HepG2 (cell line): Measurements from ENCODE around the gene PGAP1. TPM values are rescaled to one million over a fixed set of nuclear protein-coding genes. Genes with fewer than 3 reads are reported as not detected.

ENCODE experiments used
- ATAC-seq: fragments of 200-7000 bp; cut with Tn5 transposase; 3 replicates; pipeline ENCODE4 v1.9.1; 2020; ENCODE audit warnings: mild to moderate bottlenecking, moderate library complexity
- BruUV-seq: library from RNA; stranded (reverse); fragments of 400-500 nt; replicated peaks from 2 replicates; lab custom pipeline; 2021; lab: Mats Ljungman, UMichigan
- CTCF ChIA-PET: fragments of 300-600 bp; formaldehyde crosslinking; extraction: SDS; loops from one replicate; lab custom pipeline; 2021; ENCODE audit warnings: low total read pairs, inconsistent platforms, low intra/inter-chr PET ratio; lab: Yijun Ruan, JAX
- POLR2A ChIA-PET: fragments of 350-600 bp; sonication (Branson Sonifier 250); formaldehyde crosslinking; loops from one replicate; lab custom pipeline; 2020; ENCODE audit warnings: antibody characterized with exemption, inconsistent platforms; lab: Yijun Ruan, JAX
- DNase-seq: peaks from one replicate; pipeline ENCODE4 v3.0.0-alpha.2; 2015; ENCODE audit warnings: low spot score
- FAIRE-seq: peaks from 3 replicates; lab custom pipeline; 2011; peaks lifted over from hg19 to GRCh38; lab: Jason Lieb, UNC
- H2AFZ ChIP-seq: one replicate; pipeline ENCODE4 v1.6.1; 2011; ENCODE audit warnings: low read length, inconsistent platforms
- H3K27ac ChIP-seq: fragments of 300-600 bp; 3 replicates; pipeline ENCODE4 v1.8.0; 2011; ENCODE audit warnings: mixed run types, mild to moderate bottlenecking, mixed read lengths, low read length, inconsistent platforms; ENCODE audit not compliant: insufficient read depth; ENCODE audit errors: extremely low read length
- H3K27me3 ChIP-seq, 2 experiments: fragments of 200-600 bp in 1 of 2; 2 replicates in 1 of 2; 3 replicates in 1 of 2; pipeline versions ENCODE4 v1.6.0 to v1.8.0; 2011; ENCODE audit warnings: low read length in 2 of 2, mild to moderate bottlenecking in 2 of 2, moderate library complexity in 2 of 2, inconsistent platforms in 1 of 2; ENCODE audit not compliant: insufficient read depth in 2 of 2, control insufficient read depth in 1 of 2
- H3K36me3 ChIP-seq, 2 experiments: fragments of 200-600 bp in 1 of 2; replicated peaks in 1 of 2; 2 replicates in 1 of 2; 3 replicates in 1 of 2; pipeline versions ENCODE4 v1.5.1 to v1.8.0; 2011; ENCODE audit warnings: low read length in 2 of 2, inconsistent platforms in 1 of 2; ENCODE audit not compliant: insufficient read depth in 2 of 2, control insufficient read depth in 1 of 2
- H3K4me1 ChIP-seq: 2 replicates; pipeline ENCODE4 v1.5.1; 2012; ENCODE audit warnings: low read length, inconsistent platforms; ENCODE audit not compliant: insufficient read depth
- H3K4me2 ChIP-seq: 2 replicates; pipeline ENCODE4 v1.6.0; 2011; ENCODE audit warnings: low read depth, low read length, inconsistent platforms
- H3K4me3 ChIP-seq, 3 experiments: fragments of 200-600 bp in 1 of 3; sonication (generic), shearing (Covaris generic) in 1 of 3; replicated peaks in 1 of 3; 2 replicates each; pipeline ENCODE4 v1.5.1; 2011 to 2016; ENCODE audit warnings: low read length in 3 of 3, inconsistent platforms in 2 of 3, low read depth in 2 of 3, mild to moderate bottlenecking in 2 of 3, control low read depth in 1 of 3, mixed read lengths in 1 of 3; ENCODE audit not compliant: insufficient read depth in 1 of 3
- H3K79me2 ChIP-seq: one replicate; pipeline ENCODE4 v1.6.1; 2011; ENCODE audit warnings: low read length, inconsistent platforms; ENCODE audit not compliant: insufficient read depth
- H3K9ac ChIP-seq: 2 replicates; pipeline ENCODE4 v1.6.0; 2011; ENCODE audit warnings: mild to moderate bottlenecking, low read depth, low read length, inconsistent platforms; ENCODE audit not compliant: insufficient read depth
- H3K9me3 ChIP-seq: 2 replicates; pipeline ENCODE4 v1.5.1; 2012; ENCODE audit warnings: mild to moderate bottlenecking, low read length
- H4K20me1 ChIP-seq: 2 replicates; pipeline ENCODE4 v1.6.0; 2011; ENCODE audit warnings: inconsistent platforms, mild to moderate bottlenecking, low read length, moderate library complexity; ENCODE audit not compliant: insufficient read depth
- ESRRA ChIP-seq: sonication (generic); formaldehyde crosslinking; IDR thresholded peaks from 2 replicates; pipeline ENCODE4 v1.5.1; 2020; ENCODE audit warnings: mild to moderate bottlenecking, low read depth, missing genetic modification reagents
- ZNF276 ChIP-seq: sonication (generic); formaldehyde crosslinking; IDR thresholded peaks from 2 replicates; pipeline ENCODE4 v1.4.0; 2020; ENCODE audit warnings: mild to moderate bottlenecking, low read depth, missing genetic modification reagents
- ZNF577 ChIP-seq: sonication (generic); formaldehyde crosslinking; IDR thresholded peaks from 2 replicates; pipeline ENCODE4 v1.4.0; 2020; ENCODE audit warnings: mild to moderate bottlenecking, low read depth, missing genetic modification reagents, borderline replicate concordance
- WGBS: methylation state at CpG from one replicate; pipeline ENCODE4 v1.1.6; 2017; ENCODE audit warnings: low lambda C conversion rate; 5-methylcytosine and 5-hydroxymethylcytosine counted together
- in situ Hi-C: cut with HindIII; loops from 2 replicates; pipeline ENCODE4 v1.10.0; 2017; ENCODE audit warnings: low pct_unique_long_range_greater_than_20kb; ENCODE audit not compliant: extremely low pct_ligation_motif_present
- intact Hi-C: fragments of 100-400 bp; cut with micrococcal nuclease; formaldehyde crosslinking; loops from one replicate; pipeline ENCODE4 v1.10.0; 2022; ENCODE audit not compliant: unreplicated experiment
- polyA plus RNA-seq, 8 experiments: library from polyadenylated mRNA; depleted of rRNA in 3 of 8; stranded (reverse) in 7 of 8; unstranded in 1 of 8; fragments of >200 nt; fragmentation: Illumina TruSeq in 4 of 8; extraction: Trizol in 4 of 8; gene quantifications; 2 replicates each; pipeline versions ENCODE4 v1.2.1 to v1.2.3, GENCODE V29; 2011 to 2016; ENCODE audit warnings: low read depth in 4 of 8, missing spikeins in 1 of 8, mixed read lengths in 1 of 8; ENCODE audit not compliant: insufficient read depth in 1 of 8
- total RNA-seq, 5 experiments: library from RNA; depleted of rRNA; stranded (reverse); fragments of >200 nt; fragmentation: Illumina TruSeq; extraction: Trizol; gene quantifications; 2 replicates each; pipeline ENCODE4 v1.2.3, GENCODE V29; 2016; ENCODE audit warnings: low read depth in 1 of 5
- TF ChIP-seq, protein P1 (sequence below): sonication (generic); formaldehyde crosslinking; IDR thresholded peaks from 2 replicates; pipeline ENCODE4 v1.5.0; 2020; ENCODE audit warnings: mild to moderate bottlenecking, missing genetic modification reagents, moderate library complexity

The PGAP1 gene
- total and polyA plus RNA-seq, 2 of the 13 experiments (the other 11 are each of a cell fraction or from before 2014, with no cell fraction given): 4.1 to 6.4 TPM

DNA sequence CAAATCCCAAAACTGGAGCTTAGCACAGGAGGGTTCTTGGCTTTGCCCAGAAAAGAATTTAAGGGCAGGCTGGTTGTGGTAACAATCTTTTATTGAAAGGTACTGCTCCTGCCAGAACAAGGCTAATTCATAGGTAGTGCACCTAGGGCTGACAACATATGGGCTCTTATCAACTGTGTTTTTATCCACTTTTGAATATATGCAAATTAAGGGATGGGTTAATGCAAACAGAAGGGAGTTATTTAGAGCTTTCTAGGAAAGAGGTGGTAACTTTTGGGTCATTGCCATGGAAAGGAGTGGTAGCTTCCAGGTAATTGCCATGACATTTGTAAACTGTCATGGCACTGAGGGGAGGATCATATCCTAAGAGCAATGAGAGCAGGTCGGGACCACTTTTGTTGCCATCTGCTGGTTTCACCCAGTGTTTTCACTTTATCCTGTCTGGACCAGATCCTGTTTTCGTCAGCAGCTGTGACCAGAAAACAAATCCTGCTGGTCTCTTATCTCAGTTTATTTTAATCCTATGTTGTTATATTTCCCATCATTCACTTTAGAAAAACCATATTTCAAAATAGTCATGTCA, 118.3 kb downstream of the PGAP1 start:
- Histone ChIP-seq H3K27me3 (no peaks in the 10 kb centered on the region), H2AFZ (no peak overlapping the region), H3K27ac (no peak overlapping the region), H3K4me1 (no peaks in the 10 kb centered on the region), H3K9me3 (no peaks in the 10 kb centered on the region), H3K36me3 (no peaks in the 10 kb centered on the region), H3K4me2 (no peak overlapping the region), H3K9ac (no peak overlapping the region), H4K20me1 (no peaks in the 10 kb centered on the region), H3K4me3 (no peak overlapping the region), H3K79me2 (no peaks in the 10 kb centered on the region)
- TF ChIP-seq, protein P1, sequence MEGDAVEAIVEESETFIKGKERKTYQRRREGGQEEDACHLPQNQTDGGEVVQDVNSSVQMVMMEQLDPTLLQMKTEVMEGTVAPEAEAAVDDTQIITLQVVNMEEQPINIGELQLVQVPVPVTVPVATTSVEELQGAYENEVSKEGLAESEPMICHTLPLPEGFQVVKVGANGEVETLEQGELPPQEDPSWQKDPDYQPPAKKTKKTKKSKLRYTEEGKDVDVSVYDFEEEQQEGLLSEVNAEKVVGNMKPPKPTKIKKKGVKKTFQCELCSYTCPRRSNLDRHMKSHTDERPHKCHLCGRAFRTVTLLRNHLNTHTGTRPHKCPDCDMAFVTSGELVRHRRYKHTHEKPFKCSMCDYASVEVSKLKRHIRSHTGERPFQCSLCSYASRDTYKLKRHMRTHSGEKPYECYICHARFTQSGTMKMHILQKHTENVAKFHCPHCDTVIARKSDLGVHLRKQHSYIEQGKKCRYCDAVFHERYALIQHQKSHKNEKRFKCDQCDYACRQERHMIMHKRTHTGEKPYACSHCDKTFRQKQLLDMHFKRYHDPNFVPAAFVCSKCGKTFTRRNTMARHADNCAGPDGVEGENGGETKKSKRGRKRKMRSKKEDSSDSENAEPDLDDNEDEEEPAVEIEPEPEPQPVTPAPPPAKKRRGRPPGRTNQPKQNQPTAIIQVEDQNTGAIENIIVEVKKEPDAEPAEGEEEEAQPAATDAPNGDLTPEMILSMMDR (CRISPR knock-in tag): peak; percentile 37; the same call in 1 of the 2 replicates
- no peak for TF ChIP-seq ESRRA (CRISPR knock-in tag)
- TF ChIP-seq ZNF276 (CRISPR knock-in tag): no peak
- TF ChIP-seq ZNF577 (CRISPR knock-in tag): no peak
- WGBS: 15% methylated on average over 2 of the region's 2 CpGs
- in situ Hi-C loops (no loop called here), intact Hi-C loops (no loop called here)
- ChIA-PET CTCF (interaction anchor here (1.2 kb wide), 1 partner anchor 510 kb away, joined by 4 read pairs; no protein-coding TSS in a partner anchor), POLR2A (interaction anchor here (1.1 kb wide), 1 partner anchor 10 kb away, joined by 4 read pairs; no protein-coding TSS in a partner anchor)
- FAIRE-seq: no peak
- peak; percentile 67; the same call in 2 of the 3 replicates for ATAC-seq
- DNase-seq: no peak
- BruUV-seq: no TSS peak
